Cardiac fibroblast (primary cell): ENCODE results near the gene FBXO5.

Experiments used
- DNase-seq, 2 donors: peaks; one replicate each; pipeline versions ENCODE4 v3.0.0 to v3.0.0-alpha.2; 2010; ENCODE audit warnings: low read depth in 2 of 2
- H3K4me3 ChIP-seq, 2 donors: replicated peaks in 1 of 2; 1 replicate in 1 of 2; 2 replicates in 1 of 2; pipeline ENCODE4 v1.5.1; 2011; ENCODE audit warnings: low read depth in 2 of 2, low read length in 2 of 2, mild to moderate bottlenecking in 2 of 2, moderate library complexity in 1 of 2
- TF ChIP-seq, protein P1 (sequence below): IDR thresholded peaks from one replicate; pipeline ENCODE4 v1.5.1; 2011; ENCODE audit warnings: low read depth, mild to moderate bottlenecking, low read length, inconsistent platforms

Gene FBXO5, protein sequence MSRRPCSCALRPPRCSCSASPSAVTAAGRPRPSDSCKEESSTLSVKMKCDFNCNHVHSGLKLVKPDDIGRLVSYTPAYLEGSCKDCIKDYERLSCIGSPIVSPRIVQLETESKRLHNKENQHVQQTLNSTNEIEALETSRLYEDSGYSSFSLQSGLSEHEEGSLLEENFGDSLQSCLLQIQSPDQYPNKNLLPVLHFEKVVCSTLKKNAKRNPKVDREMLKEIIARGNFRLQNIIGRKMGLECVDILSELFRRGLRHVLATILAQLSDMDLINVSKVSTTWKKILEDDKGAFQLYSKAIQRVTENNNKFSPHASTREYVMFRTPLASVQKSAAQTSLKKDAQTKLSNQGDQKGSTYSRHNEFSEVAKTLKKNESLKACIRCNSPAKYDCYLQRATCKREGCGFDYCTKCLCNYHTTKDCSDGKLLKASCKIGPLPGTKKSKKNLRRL

DNA sequence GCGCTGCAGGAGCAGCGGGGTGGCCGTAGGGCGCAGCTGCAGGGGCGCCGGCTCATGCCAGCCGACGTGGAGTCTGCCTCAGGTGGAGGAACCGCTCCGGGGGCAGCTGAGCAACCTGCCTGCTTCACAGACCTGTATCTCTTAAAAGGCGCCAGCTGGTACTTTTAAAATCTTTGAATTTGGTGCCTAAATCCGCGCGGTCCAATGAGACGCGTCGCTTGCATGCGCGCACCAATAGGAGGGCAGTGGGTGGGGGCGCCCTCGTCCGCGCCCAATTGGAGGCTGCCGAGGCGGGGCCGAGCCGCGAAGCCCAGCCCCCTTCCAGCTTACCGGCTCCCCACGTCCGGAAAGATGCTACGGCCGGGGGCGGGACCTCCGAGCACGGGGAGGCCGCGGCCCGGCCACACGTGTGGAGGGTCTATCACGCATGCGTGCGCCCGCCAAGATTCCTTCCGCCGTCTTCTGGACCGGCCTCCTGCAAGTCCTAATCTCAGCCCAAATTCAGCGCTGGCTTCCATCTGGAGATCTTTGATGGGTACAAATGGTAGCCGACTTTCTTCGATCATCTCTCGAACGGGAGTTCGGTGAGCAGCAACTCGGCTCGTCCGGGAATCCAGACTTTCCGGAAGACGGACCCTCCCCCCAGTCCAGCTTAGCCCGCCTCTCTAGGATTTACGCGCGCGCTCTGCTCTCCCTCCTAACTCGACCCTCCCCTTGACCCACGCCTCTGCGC, at the start of gene FBXO5:
TSS of gene FBXO5 (minus strand) at position 138 of the 733 bp plus-strand sequence. CDS start at position 56, 82 bp downstream.
- TF ChIP-seq, protein P1, sequence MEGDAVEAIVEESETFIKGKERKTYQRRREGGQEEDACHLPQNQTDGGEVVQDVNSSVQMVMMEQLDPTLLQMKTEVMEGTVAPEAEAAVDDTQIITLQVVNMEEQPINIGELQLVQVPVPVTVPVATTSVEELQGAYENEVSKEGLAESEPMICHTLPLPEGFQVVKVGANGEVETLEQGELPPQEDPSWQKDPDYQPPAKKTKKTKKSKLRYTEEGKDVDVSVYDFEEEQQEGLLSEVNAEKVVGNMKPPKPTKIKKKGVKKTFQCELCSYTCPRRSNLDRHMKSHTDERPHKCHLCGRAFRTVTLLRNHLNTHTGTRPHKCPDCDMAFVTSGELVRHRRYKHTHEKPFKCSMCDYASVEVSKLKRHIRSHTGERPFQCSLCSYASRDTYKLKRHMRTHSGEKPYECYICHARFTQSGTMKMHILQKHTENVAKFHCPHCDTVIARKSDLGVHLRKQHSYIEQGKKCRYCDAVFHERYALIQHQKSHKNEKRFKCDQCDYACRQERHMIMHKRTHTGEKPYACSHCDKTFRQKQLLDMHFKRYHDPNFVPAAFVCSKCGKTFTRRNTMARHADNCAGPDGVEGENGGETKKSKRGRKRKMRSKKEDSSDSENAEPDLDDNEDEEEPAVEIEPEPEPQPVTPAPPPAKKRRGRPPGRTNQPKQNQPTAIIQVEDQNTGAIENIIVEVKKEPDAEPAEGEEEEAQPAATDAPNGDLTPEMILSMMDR = no peak
- DNase-seq = peak; percentile 98 to 99
- peak within 1 kb of the TSS; percentile 69 to 88 for H3K4me3 ChIP-seq

DNA sequence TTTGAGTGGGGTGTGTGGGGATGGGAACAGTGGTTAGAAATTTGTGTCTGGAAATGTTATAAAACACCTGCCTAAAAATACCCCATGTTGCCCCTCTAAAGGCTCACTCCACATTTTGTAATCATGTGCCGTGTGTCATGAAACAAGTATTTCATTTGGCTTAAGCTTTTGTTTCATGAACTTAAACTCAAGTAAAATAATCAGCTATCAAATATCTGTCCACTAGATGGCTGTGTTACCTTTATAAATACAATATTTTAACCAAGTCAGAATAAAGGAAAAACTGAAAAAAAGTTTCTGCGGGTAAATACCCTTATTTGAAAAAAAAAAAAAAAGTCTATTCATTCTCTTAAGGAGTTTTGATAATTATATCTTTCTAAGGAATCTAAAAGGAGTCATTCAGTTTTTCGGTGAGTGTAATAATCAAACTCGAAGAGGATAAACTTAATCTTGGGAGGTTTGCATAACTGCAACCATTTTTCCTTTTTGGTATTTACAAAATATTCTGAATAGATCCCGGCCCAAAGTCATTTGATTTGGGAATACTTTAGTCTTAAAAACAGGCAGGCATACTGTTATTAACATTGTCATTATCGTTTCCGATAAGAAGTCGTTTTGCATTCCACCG, 49.5 kb upstream of the FBXO5 start:
- peak; percentile 85 to 88 for DNase-seq
- TF ChIP-seq, protein P1 = peak; percentile 27
- H3K4me3 ChIP-seq = no peak overlapping the region

DNA sequence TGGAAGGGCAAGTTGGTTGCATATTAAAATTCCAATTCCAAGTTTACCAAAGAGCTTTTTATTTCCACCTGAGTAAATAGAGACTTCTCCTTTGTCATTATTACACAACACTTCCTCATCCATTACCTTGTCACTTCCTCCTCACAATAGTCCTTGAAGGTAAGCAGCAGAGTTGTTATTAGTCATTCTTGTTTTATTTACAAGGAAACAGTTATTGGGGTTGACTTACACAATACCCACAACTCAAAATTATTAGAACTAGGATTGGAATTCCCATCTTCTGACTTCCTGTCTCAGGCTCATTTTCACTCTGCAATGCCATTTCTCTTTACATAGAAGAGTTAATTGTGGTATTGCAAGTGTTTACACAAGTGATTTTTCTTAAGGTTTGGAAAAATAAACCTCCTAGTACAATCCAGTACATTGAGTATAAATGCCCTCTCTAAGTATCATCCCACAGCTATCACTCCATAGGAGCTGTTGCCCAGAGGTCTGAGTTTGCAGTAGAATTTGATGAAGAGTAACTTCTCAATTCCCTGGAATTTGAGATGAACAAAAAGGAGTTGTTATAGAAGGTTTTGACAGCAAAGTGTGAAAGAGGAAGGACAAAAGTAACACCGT, 48.6 kb upstream of the FBXO5 start:
- TF ChIP-seq, protein P1 = no peak
- DNase-seq = peak in 1 of 2 donors; percentile 63

DNA sequence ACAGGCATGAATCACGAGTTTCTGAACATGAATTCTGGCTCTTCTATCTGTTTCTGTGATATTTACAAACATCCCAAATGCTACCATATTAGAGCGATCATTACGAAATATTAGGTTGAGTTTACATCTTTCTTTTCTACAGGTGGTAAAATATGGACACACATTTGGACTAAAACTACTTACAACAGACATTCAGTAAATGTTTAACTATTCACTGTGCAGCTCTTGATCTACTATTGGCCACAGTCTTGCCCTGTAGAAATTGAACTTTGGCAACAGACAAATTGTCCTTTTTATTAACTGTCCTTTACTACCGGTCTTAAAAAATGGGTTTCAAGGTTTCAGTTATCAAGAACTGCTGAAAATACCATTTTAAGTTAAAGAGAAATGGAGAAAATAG, 46.1 kb upstream of the FBXO5 start:
- TF ChIP-seq, protein P1 = no peak
- no peak for DNase-seq
- H3K4me3 ChIP-seq = no peak overlapping the region

More for the DNA sequence above, 48.6 kb upstream of the FBXO5 start:
- H3K4me3 ChIP-seq = no peak overlapping the region

DNA sequence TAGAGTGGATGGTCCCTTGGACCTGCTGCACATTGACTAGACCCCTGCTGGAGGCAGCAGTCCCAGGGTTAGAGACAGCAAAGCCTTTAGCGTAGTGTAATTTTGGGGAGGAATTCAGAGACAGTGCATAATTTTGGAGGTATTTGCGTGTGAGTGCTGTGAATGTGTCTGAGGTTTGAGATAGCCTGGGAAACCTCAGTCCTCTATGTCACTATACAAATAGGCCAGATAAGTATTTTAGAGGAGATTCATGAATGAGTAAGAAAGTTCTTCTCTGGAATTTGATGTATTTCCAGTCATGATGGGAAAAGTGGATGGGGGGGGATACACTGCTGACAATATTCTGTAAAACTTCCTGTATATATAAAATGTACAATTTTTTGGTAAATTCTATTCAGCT, 45.4 kb upstream of the FBXO5 start:
- TF ChIP-seq, protein P1 = no peak
- DNase-seq = peak in 1 of 2 donors; percentile 61

DNA sequence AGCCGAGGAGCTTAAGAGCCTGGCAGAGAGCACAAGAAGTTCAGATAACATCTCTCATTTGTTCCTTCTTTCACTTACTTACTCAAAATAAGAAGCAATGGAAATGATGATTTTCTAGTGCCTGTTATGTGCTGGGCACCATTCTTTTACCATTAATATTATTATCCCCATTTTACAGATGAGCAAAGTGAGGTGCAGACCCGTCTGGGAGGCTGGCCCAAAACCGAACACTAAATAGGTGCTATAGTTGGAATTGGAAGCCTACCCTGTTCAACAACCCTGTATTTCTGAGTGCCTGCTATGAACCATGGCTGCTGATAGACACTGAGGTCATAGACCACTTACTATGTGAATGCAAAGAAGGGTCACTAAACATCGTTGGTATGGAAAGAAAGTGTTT, 44.6 kb upstream of the FBXO5 start:
- no peak overlapping the region for H3K4me3 ChIP-seq
- TF ChIP-seq, protein P1 = no peak
- DNase-seq = no peak

More for the DNA sequence above, 45.4 kb upstream of the FBXO5 start:
- no peak overlapping the region for H3K4me3 ChIP-seq
